ENCODE data around the gene MACROD2.
"Not testable (repeated sequence)": the region's sequence is repeated elsewhere in the genome, so short reads cannot be mapped to it uniquely, and the experiment has no call there.

MACROD2 gene

DNA sequence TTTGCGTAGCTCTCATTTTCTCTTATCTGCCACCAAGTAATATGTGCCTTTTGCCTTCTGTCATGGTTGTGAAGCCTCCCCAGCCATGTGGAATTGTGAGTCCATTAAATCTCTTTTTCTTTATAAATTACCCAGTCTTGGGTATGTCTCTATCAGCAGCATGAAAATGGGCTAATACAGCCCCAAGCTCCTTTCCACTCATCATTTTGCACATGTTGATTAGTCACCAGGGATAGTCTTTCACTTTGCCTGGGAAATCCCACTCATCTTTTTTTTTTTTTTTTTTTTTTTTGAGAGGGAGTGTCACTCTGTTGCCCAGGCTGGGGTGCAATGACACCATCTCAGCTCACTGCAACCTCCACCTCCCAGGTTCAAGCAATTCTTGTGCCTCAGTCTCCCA lies 1541.9 kb downstream of the MACROD2 start:
- not testable (repeated sequence) for DNase-seq (ENCODE audit: low read depth in 3 of 3, low spot score in 1 of 3)

DNA sequence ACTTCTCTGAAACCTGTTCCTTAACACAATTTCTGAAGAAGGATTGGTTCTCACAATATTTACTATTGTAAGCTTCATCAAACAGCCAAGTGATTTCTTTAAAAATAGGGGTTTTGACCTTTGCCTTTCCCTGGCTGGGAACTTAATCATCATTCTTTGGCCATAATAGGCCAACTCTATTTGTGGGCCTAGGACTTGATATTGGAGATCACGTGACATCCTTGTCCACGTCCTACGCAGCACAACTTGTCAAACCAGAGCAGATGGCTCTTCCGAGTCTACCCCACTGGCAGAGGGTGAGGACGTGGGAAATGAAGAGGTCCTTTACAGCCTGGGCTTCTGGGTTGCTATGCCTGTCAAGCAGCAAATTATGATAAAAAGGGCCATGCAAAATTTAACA lies 1547.3 kb downstream of the MACROD2 start:
- DNase-seq (ENCODE audit: low read depth in 3 of 3, low spot score in 1 of 3) = no peak

DNA sequence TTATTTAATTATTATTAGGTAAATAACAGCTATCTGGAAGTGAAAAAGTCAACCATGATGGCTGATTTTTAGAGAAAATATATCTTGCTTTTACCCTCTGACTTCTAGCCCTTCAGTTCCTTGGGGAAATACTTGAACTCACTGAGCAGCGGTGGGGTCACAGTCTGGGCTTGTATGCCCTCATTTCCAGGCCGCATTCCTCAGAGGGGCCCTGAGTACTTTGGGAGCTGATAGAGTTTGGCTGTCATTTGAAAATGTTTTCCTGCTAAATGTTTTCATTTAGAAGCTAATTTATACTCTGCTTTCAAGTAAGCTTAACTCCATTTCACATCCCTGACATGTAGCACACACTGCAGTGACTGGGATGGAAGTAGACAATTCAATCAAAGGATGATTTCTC lies 1549.4 kb downstream of the MACROD2 start:
- no peak for DNase-seq (ENCODE audit: low read depth in 3 of 3, low spot score in 1 of 3)

DNA sequence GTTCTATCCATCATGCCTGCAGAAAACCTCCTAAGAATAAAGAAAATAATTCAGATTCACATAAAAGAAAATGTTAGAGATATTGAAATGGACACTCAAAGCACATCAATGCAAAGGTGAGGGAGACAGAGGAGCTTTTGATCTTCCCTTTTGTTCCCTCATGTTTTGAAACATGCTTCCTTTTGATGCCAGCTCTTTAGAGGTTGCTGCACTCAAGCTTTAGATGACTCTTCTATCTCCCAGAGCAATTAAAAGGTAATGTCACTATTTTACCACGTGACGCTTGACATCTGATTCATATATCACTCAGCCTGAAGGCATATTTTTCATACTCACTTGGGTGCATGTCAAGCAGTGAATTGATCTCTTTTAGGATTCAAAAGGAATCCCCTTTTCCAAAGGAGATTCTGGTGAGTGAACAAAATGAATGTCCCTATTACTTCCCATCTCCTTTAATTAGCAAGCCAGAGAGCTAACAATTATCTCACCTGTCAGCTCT lies 1551.3 kb downstream of the MACROD2 start:
- DNase-seq (ENCODE audit: low read depth in 3 of 3, low spot score in 1 of 3) = no peak

DNA sequence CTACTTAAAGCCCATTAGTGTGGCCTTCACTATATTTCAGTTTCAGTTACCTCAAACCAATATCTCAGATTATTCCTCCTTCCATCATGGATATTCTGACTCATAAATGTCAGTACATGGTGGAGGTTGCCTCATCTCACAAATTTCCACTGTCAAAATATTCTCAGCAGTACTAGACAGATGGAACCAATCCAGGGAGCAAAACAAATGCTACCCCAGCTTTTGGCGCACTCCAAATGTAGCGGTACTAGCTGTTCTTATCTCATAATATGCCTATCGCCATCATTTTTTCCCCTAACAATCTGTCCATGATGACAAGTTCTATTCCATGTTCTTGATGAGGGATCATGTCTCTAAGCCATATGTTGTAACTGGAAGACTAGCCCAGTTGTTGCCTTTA lies 1551.8 kb downstream of the MACROD2 start:
- DNase-seq (ENCODE audit: low read depth in 3 of 3, low spot score in 1 of 3) = no peak

DNA sequence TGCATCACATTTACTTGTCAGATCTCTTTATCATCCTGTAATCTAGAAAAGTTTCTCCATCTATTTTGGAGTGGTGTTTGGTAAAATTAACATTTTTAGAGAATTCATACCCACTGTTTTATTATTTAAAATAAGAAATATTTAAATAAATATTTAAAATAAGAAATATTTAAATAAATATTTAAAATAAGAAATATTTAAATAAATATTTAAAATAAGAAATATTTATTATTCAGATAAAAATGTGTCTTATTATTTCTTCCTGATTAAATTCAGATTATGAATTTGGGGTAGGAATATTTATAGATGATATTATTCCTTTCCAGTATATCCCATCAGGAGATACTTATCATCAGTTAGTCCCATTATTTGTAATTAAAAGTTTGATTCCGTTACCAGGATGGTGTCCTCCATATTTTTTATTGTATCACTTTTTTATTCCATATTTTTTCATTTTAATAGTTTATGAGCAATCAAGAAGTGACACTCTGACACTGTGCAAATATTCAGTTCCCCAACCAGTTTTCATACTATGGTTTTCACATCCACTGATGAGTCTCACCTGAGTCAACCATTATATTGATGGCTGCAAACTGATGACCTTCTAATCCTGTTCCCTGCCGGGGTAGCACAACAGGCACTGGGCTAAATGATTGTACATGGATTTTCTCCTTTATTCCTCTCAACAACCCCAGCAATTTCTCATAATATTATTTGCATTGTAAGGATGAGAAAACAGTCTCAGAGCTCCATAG lies 1555.0 kb downstream of the MACROD2 start:
- no peak for DNase-seq (ENCODE audit: low read depth in 3 of 3, low spot score in 1 of 3)

DNA sequence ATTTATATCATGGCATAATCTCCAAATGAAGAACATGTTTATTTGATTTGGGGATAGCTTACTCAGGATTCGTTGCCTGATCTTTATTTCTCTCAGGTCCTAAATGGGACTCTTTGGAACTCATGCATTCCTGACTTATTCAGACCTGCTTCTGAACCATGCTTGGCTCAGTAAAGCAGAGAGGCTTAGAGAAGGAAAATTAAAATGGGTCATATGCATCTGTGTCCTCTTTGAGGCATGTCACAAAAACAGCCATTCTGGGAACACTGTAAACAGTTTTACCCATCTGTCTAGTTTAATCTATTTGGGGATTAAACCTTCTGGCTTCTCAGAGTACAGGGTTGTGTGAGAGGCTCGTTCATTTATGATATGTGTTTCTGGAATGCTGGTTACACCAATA lies 1560.6 kb downstream of the MACROD2 start:
- no peak for DNase-seq (ENCODE audit: low read depth in 3 of 3, low spot score in 1 of 3)

DNA sequence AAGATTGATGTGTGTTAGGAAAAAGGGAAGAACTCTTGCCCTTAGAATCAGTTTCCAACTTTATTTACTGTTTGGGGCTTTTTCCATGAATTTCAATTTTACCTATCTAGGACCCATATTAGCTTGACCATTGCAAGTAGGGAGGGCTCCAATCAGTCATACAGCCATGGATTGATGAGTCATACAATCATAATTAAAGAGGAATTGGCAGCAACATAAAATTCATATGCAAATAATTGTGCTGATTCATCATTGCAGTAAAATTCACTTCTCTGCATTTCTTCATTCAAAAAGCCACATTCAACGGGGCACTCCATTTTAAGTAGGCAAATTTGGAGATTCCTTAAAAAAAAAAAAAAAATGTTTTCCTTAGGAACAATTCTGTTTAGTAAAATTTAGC lies 1561.6 kb downstream of the MACROD2 start:
- DNase-seq (ENCODE audit: low read depth in 3 of 3, low spot score in 1 of 3) = no peak

DNA sequence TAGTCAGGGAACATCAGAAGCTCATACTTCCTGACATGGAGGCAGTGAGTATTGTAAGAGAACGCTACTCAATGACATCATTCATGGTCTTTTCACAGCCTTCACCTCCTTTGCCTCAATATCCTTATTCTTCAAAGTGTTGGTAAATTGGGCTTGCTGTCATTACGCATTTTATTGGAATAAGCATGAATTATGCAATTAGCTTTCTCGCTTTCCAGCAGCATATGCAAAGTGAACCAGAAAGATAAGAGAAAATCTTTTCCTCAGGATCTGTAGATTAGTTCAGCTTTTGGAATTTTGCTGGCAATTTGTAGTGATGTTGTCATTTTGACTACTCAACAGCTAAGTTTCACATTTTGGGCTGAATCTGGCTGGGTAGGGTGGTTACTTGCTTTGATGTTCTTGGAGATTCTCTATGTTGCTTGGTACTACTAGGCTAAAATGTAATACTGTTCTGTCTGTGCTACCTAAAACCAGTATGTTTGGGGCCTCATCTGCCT lies 1565.8 kb downstream of the MACROD2 start:
- DNase-seq (ENCODE audit: low read depth in 3 of 3, low spot score in 1 of 3) = no peak

DNA sequence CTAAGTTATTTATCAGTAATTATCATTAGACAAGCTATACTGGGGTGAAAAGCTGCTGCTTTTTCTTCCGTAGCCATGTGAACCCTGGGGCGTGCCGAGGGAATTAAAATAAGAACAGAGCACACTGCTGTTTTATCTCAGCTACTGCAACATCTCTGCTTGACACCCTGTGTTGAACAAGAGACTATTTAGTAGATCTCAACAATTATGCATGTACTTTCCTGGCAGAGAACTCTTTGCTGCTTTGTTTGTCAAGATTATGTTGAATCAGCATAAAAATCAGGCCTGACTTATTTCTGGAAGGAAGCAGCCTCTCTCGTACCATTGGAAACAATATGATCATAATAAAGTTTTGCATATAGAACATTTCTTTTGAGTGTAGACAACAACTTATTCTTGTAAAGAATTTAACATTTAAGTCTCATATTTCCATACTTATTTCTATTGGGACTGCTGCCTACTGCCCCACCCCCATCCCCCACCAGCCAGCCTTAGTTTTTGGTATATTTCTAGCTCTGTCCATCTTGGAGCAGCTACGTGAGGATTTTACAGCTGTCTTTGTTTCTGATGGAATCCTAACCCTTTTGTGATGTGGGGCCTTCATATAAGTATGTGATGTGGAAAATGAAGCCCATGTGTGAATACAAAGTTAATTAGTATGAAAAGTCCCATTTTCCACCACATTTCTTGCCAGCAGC lies 1566.5 kb downstream of the MACROD2 start:
- DNase-seq (ENCODE audit: low read depth in 3 of 3, low spot score in 1 of 3) = no peak

DNA sequence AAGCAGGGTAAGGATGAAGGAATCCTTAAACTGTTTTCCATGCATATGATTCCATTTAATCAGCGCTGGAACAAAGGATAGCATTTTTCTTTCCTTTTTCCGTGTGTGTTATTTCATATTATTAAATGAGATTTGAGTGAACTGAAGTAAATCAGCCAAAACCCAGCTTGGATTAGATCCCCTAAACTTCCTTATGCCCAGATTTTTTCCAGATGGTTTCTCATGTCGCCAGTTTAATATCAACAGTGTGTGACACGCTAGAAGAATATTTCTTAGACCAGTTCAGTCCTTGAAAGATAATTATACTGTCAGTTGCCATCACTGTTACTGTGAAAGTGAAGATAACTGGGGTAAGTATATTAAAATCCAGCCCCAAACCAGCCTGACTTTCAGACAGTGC lies 1568.5 kb downstream of the MACROD2 start:
- DNase-seq (ENCODE audit: low read depth in 3 of 3, low spot score in 1 of 3) = no peak

DNA sequence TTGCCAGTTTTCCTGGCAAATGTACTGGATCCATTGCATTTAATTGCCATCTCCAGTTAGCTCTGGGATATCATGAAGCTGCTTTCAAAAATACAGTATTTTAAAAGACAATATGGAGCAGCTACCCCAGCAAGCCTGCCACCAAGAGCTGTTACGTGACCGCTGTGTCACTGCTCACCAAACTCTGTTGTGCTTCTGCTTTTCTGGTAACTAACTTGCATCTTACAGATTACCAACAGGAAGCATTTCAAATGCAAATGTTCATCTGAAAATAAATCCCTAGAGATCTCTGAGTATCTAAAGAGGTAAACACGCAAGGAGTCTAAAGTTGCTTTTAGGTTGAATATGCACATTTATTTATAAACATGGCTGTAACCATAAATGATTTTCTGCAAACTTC lies 1569.7 kb downstream of the MACROD2 start:
- DNase-seq (ENCODE audit: low read depth in 3 of 3, low spot score in 1 of 3) = no peak

DNA sequence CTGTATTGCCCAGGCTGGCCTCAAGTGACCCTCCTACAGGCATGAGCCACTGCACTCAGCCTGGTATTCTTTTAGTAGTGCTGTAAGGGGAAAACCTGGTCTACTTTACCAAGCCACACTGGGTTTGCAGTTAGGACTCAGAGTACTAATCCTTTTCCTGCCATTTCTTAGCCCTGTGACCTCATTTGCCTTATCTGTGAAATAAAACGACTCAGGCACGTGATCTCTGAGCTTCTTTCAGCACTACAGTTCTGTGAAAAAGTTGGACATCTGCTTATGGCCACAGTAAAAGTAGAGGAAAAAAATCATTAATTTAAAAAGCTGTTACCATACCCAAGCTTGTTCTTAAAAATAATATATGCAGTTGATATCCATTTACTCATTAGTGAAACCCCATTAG lies 1570.5 kb downstream of the MACROD2 start:
- DNase-seq (ENCODE audit: low read depth in 3 of 3, low spot score in 1 of 3) = no peak

DNA sequence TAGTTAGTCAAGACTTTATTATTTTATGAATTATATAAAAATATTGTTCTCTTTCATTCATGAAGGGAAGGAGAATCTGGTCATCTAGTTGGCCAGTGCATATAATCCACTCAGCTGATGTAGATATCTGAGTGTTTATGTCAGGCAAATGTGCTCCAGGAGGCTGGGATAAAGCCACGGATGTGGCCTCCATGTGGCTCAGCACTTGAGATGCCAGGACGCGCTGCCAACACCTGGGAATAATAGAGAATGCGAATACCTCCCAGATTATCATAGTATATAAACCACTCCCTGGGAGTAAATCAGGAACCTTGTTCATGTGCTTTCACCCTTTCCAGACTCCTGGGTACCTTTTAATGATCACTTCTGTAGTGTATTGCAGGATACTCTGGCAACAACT lies 1571.9 kb downstream of the MACROD2 start:
- DNase-seq (ENCODE audit: low read depth in 3 of 3, low spot score in 1 of 3) = no peak

DNA sequence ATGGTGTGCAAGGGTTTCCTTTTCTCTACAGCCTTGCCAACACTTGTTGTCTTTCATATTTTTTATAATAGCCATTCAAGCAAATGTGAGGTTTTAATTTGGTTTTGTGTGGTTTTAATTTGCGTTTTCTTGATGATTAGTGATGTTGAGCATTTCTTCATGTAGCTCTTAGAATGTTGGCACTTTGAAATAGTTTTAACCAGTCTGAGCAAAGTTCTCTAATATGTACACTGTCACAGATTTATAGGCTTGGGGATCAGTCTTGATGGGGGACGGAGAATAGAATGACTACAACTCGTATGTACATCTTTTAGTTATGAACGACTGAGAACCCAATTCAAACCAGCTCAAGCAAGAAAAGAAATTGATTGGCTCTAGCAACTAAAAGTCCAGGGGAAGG lies 1574.8 kb downstream of the MACROD2 start:
- no peak for DNase-seq (ENCODE audit: low read depth in 3 of 3, low spot score in 1 of 3)

DNA sequence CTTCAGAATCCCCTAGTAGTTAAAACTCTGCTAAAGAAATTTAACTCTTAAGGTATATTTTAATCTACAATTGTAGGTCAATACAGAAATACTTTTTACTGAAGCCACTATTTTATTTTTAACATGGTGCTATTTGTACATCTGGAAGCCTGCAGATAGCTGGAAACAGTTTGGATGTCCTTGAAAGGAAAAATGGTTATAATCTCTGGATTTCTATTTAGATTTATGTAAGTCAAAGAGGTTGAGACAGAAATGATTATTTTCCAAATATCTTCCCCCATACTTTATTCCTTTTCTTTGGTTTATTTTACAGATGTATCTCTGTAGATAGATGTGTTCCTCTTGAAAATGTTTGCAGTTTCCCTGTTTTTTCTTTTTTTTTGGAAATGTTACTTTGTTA lies 1575.7 kb downstream of the MACROD2 start:
- no peak for DNase-seq (ENCODE audit: low read depth in 3 of 3, low spot score in 1 of 3)

DNA sequence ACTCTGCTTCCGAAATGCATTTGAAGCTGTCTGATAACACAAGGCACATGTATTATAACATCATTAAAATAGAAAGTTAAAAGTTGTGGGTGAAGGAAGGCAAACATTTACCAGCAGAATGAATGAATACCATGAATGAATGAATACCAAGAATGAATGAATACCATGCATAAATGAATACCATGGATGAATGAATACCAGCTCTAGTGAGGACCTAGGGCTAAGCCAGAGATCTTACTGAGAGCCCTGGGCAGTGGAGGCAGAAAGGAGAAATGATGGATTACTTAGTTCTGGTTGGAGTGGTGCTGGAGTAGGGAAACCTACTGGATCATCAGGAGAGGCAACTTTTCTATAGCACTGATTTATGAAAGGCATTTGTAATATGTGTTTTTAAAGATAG lies 1579.9 kb downstream of the MACROD2 start:
- DNase-seq (ENCODE audit: low read depth in 3 of 3, low spot score in 1 of 3) = no peak

DNA sequence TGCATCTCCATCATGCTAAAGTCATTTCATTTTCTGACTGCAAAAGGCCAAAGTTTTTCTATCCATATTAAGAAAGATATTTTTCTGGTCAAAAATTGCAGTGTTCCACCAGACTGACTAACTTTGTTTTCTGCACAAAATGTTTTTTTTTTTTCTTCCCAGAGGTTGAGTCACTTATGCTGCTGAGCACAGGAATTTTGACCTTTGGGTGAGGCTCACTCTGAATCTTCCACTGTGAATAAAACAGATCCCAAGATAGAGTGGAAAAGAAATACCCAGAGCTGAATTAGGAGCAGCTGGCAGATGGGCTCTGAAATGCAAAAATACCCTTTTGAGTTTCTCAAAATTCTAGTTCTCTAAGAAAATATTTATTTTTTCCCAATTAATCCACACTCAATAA lies 1581.1 kb downstream of the MACROD2 start:
- DNase-seq (ENCODE audit: low read depth in 3 of 3, low spot score in 1 of 3) = no peak

DNA sequence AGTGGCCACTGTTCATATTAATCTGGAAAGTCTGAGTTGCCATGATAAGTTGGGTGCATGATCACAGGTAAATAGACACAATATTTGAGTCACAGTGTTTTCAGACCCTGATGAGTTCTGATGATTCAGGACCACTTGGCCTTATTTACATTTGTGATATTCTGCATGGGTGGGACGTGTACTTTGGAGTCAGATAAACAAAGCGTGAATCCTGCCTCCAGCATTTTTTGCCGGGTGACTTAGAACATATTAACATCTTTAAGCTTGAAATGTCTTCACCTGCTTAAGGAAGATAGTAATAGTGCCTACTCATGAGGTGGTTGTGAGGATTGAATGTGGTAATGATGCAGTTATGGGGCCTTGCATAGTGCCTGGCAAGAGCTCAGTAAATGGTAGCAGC lies 1582.8 kb downstream of the MACROD2 start:
- DNase-seq (ENCODE audit: low read depth in 3 of 3, low spot score in 1 of 3) = no peak

DNA sequence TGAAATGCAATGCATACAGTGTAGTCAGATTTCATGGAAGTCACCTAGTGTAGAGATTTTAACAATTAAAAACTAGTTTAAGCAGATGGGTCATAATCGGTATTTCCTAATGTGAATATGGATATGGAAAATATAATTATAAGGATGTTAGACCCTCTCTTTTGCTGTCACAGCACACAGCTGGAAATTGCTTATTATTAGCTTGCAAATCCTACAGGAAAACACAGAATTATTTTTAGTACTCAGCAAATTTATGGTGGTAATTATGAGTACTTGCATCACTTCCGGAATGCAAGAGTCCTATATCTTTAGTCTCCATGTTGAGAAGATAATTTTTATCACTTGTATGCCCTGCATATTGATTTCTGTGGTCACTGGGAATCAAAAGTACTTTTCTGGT lies 1584.4 kb downstream of the MACROD2 start:
- DNase-seq (ENCODE audit: low read depth in 3 of 3, low spot score in 1 of 3) = no peak

DNA sequence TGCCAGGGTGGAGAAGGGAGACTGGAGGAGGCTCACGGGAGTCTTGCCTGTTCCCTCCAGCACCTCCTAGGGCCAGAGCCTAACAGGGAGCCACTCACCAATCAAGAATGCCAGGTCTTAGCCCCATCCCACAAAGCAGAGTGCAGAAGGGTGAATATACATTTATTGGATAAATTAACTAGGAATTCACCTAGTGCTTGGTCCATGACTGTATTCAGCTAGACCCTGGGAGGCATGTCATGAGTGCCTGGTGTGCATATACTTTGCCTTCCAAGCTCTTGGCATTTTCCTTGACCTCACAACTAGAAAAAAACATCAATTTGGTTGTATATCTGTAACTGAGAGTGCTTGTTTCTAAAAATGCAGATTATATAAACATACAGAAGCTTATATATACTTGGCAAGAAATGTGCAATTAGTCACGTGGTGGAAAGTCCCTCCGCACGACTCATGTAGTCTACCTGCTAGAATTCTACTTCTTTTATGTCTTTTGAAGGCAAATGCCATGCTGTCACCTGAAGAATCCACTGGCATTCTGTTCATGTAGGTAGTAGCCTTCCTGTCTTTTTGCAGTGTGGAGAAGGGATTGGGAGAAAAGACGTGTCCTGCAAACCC lies 1586.9 kb downstream of the MACROD2 start:
- DNase-seq (ENCODE audit: low read depth in 3 of 3, low spot score in 1 of 3) = no peak

DNA sequence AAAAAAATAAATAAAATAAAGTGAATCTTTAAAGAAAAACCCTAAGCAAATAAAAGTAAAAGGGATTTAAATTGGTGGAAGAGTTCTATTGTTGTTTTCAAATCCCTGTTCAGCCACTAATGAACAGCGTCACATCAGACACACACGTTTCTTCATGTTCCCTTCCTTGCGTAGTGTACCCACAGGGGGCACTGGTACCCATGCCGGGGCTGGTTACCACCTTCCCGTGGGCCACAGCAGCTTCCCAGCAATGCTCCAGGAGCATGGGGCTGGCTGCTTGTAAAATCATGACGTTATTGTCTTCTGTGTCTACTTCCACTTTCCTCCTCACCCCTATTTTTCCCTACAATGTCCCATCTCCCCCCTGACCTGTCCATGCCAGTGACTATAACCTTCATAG lies 1589.2 kb downstream of the MACROD2 start:
- no peak for DNase-seq (ENCODE audit: low read depth in 3 of 3, low spot score in 1 of 3)
